ENCODE data around the gene MICAL3. TPM values are rescaled to one million over a fixed set of nuclear protein-coding genes. Genes with fewer than 3 reads are reported as not detected.
A peak's percentile ranks its signal among the peaks of the same experiment; 100 is the strongest.

The MICAL3 gene
- total RNA-seq, 1 donor from 2014 or later = 131 TPM

DNA sequence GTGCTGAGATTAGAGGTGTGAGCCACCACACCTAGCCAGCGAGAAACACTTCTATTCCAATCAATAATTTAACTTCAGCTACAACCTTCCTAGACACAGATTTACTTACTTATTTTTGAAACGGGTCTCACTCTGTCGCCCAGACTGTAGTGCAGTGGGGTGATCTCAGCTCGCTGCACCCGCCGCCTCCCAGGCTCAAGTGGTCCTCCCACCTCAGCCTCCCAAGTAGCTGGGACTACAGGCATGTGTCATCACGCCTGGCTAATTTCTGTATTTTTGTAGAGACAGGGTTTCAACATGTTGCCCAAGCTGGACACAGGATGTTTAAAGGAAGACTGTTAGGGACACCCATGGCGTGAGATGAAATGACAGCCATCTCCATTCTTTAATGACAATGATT lies 61.3 kb downstream of the MICAL3 start:
- DNase-seq (ENCODE audit: low spot score) = no peak
- intact Hi-C loops (cut with DNase I) = no loop called here
- ATAC-seq = no peak

DNA sequence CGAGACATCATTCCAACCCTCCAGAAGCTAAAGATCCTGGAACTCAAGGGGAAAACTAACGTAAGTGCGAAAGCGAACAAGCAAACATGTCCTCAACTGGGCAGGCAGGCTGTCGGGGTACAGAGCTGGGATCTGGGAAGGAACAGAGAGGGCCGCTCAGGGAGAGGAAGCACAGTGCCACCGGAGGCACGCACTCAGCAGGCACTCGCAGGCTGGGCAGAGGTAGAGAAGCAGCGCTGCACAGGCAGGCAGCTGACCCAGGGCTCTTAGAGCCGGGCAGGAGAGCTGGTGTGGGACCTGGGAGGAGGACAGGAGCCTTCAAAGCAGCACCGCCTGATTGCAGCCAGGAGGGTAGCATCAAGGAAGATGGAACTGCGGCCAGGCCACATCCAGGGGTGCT lies 62.2 kb downstream of the MICAL3 start:
- ATAC-seq (no peak), DNase-seq (ENCODE audit: low spot score) (no peak)
- intact Hi-C loops (cut with DNase I) = no loop called here

- intact Hi-C loops (cut with DNase I) = no loop called here
- DNase-seq (ENCODE audit: low spot score) (no peak), ATAC-seq (no peak)
These were observed 63.0 kb downstream of the MICAL3 start for GRCh38 chr22:17961446-17961729.

GRCh38 chr22:17960695-17961445 lies 63.5 kb downstream of the MICAL3 start:
- intact Hi-C loops (cut with DNase I) = no loop called here
- no peak for ATAC-seq

DNA sequence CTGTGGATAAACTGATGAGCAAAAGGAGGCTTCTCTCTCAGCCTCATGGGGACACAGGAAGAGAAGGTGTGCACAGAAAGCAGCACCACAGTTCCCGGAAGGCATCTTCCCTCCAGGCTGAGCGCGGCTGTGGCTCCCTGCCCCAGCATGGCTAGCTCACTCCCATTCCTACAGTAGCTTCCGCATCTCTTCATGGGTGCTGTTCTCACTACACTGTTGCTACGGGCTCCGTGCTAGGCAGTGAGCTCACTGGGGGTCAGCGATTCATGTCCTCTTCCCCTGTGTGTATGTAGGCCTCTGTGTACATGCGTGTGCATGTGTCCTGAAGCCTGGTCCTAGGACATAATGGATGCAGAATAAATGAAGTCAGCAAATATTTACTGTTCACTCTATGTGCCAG lies 64.3 kb downstream of the MICAL3 start:
- DNase-seq (ENCODE audit: low spot score) = no peak
- no peak for ATAC-seq
- intact Hi-C loops (cut with DNase I) = no loop called here

More at GRCh38 chr22:17960695-17961445, 63.5 kb downstream of the MICAL3 start:
- no peak for DNase-seq (ENCODE audit: low spot score)

DNA sequence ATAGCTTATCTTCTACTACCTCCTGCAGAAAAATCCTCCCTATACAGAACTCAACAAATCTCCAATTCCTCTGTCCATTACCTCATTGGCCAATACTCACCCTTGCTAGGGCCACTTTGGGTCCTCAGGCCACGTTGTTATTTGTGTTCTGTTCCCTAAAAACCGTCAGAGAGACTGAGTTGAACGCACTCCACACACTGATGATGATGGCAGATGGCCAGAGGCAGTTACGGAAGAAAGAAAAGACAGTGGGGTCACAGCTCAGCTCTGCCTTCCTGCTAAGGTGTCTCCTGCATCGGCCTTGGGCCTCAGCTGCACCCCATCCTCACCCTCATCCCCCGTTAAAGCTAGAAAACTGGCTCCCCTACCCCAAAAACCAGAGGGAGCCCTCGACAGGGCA lies 66.2 kb downstream of the MICAL3 start:
- ATAC-seq (no peak), DNase-seq (ENCODE audit: low spot score) (peak; percentile 36)
- intact Hi-C loops (cut with DNase I) = no loop called here

- DNase-seq (ENCODE audit: low spot score) = peak; percentile 38
- intact Hi-C loops (cut with DNase I) = no loop called here
- ATAC-seq = no peak
These were observed 66.7 kb downstream of the MICAL3 start for GRCh38 chr22:17957693-17958092.

- DNase-seq (ENCODE audit: low spot score) (no peak), ATAC-seq (no peak)
- intact Hi-C loops (cut with DNase I) = no loop called here
These were observed 67.2 kb downstream of the MICAL3 start for GRCh38 chr22:17957204-17957603.

DNA sequence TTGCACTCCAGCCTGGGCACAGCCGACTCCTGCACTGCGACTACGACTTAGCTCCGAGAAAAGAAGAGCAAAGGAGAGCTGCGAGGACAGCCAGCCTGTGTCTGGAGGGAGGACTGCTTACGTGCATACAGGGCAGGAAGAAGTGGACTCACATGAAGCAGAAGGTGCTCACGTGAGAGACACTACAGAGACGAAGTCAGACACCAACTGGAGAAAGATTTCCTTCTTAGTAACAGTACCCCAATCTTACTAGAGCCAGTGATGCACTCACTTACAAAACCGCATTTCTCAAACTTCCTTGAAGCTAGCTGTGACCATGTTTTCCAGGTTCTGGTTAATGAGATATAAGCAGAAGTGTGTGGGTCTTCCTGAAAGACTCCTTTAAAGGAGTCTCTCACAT lies 67.7 kb downstream of the MICAL3 start:
- intact Hi-C loops (cut with DNase I) = no loop called here
- ATAC-seq = no peak
- no peak for DNase-seq (ENCODE audit: low spot score)

DNA sequence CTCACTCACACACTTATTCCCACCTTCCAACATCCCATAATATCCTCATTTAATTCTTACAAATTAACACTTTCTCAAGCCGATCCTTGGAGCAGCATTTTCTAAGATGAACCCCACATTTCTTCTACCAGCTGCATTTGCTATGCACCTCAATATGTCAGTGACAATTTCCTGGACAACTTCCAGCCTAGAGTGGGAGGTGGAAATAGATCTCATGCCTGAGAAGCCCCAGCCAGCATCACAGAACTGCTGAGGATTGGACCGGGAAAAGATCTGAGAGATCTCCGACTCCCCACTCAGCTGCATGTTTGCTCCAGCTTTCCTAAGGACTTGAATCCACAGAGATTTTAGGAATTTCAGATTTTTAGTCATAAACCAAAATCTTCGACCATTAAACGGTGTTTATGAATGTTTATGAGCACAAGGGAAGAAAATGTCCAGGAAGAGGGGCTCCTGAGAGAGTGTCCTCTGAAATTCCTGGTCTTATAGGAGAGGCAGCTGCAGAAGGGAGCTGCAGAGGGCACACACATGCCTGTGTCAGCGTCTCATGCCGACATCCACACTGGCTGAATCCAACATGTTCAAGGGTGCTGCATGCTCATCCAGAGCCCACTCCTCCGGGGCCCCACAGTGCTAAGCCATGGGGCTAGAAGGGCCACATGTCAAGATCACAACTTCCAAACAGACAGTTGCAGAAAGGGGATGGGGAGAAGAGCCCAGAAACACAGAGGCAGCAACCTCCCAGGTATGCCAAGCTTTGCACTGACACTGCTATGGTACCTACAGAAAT lies 68.6 kb downstream of the MICAL3 start:
- DNase-seq (ENCODE audit: low spot score) (peak; percentile 41), ATAC-seq (no peak)
- intact Hi-C loops (cut with DNase I) = no loop called here

- ATAC-seq = no peak
- intact Hi-C loops (cut with DNase I) = no loop called here
- peak; percentile 36 for DNase-seq (ENCODE audit: low spot score)
These were observed 69.3 kb downstream of the MICAL3 start for GRCh38 chr22:17954860-17955587.

DNA sequence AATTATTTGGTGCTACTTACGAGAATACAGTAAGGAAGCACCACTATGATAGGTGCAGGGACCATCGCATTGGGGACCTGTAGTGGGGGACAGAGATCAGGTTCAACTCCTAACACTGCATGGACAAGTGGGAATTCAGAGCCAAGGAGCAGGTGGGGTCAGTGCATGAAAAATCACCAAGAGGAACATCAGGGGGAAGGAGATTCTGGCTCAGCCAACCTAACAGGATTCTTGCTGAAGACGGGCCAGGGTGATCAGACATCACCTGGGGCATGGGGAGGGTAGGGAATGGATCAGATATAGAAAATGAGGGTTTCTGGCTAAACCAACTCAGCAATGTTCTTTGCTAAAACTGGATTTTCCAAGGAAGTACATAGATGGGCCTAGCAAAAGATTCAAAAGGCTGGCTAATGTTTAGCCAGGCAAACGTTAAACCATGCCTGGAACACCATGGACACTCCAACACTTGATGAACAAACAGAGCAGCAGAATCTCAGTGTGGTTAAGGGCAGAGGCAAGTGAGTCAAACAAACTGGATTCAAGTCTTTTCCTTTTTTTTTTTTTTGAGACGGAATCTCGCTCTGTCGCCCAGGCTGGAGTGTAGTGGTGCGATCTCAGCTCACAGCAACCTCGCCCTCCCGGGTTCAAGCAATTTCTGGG lies 70.0 kb downstream of the MICAL3 start:
- intact Hi-C loops (cut with DNase I) = no loop called here
- ATAC-seq (no peak), DNase-seq (ENCODE audit: low spot score) (no peak)

- intact Hi-C loops (cut with DNase I) = no loop called here
- peak; percentile 30 for DNase-seq (ENCODE audit: low spot score)
These were observed 71.2 kb downstream of the MICAL3 start for GRCh38 chr22:17953147-17953546.

GRCh38 chr22:17952273-17952801 lies 72.0 kb downstream of the MICAL3 start:
- intact Hi-C loops (cut with DNase I) = no loop called here
- peak; percentile 63 for ATAC-seq
- DNase-seq (ENCODE audit: low spot score) = peak; percentile 55

More at GRCh38 chr22:17953147-17953546, 71.2 kb downstream of the MICAL3 start:
- ATAC-seq = no peak

- ATAC-seq = no peak
- no peak for DNase-seq (ENCODE audit: low spot score)
- intact Hi-C loops (cut with DNase I) = no loop called here
These were observed 73.0 kb downstream of the MICAL3 start for GRCh38 chr22:17951315-17951714.

- DNase-seq (ENCODE audit: low spot score) (peak; percentile 60), ATAC-seq (peak; percentile 54)
- intact Hi-C loops (cut with DNase I) = no loop called here
These were observed 73.6 kb downstream of the MICAL3 start for GRCh38 chr22:17950651-17951214.

DNA sequence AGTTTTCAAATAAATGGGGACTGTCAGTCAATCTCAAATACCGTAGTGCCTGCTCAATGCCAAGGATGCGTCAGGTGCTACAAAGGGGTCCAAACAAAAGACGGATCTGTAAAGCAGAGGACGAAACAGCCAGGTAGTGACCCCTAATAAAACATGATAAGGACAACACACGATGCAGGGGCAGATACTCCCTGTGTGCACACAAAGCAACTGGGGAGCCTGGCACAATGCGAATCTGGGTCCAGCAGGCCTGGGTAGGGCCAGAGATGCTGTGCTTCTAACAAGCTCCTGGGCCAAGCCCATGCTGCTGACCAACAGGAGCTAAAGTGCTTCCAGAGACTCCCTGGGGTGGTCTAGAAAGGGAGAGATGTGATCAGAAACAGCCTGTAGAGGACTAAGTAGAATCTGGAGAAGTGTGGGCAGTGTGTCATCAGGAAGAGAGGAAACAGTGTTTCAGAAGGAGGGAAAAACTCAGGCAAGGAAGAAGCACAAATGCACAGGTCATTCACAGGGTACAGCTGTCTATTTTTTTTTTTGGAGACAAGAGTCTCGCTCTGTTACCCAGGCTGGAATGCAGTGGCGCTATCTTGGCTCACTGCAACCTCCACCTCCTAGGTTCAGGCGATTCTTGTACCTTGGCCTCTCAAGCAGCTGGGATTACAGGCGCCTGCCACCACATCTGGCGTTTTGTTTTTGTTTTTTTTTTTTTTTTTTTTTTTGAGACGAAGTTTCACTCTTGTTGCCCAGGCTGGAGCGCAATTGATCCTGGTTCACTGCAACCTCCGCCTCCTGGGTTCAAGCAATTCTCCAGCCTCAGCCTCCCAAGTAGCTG lies 74.5 kb downstream of the MICAL3 start:
- intact Hi-C loops (cut with DNase I) = no loop called here
- DNase-seq (ENCODE audit: low spot score) (peak; percentile 42), ATAC-seq (no peak)

DNA sequence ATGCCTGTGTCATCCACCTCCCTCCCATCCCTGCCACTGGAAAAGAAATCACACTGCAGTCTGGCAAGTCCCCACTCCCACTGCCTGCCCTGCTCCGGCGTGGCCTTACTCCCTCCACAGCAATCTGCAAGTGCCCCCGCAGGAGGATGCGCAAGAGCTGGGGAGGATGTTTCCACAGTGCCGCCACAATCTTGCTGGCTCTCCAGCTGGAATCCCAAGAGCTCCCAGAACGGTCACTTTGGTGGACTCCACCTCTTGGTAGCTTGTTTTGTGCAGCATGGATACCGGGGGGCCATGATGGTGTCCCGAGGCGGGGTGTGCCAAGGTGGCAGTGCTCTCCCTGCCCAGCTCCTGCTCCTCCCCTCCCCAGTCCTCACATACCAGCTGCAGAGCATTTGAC lies 76.3 kb downstream of the MICAL3 start:
- ATAC-seq (no peak), DNase-seq (ENCODE audit: low spot score) (peak; percentile 42)
- intact Hi-C loops (cut with DNase I) = no loop called here
